Measurements from ENCODE around the gene ZNF740. TPM values are rescaled to one million over a fixed set of nuclear protein-coding genes. Genes with fewer than 3 reads are reported as not detected.

ZNF740 gene
- total RNA-seq, 2 experiments from 2014 or later = 31.3 to 35.9 TPM

DNA sequence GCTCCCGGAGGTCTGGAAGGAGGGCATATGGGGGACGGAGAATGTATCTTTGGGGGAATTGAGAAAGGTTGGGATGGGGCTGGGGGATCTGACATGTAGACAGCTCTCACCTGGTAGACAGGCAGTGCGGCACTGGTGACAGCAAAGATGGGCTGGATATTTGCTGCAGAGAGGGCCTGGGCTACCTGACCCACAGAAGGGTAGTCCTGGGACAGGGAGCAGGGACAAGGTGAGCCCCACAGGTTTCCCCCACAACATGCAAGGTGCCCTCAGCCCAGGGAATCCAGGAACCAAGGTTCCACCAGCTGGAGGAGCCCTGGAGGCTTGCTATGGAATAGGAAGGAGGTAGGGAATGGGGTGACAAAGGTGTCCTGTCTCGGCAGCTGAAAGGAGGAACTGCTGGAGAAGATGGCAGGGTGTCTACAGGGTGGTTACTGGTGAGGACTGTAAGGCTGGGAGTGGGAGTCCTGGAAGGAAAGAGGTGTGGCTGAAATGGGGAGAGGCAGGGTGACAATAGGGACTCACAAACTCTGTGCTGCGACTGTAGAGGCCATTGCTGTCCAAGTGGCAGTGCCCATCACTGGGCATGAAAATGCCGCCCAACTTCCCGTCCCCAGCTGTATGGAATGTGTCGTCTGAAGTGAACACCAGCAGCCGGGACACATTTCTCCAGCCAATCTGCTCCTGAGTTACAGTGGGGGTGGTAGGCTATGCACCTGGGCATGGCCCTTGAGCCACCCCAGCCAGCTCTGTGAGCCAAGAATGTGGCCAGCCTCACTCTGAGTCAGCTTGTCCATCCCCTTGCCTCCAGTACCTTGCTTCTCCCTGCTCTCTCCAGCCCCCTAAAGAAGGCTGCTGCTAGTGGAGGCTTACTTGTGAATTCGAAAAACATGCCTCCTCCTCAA is 15.2 kb downstream of the ZNF740 start:
- ATAC-seq (no peak), DNase-seq (no peak)
- H3K4me1 Mint-ChIP-seq (ENCODE audit: low read depth) = peaks cover 41% of the 10 kb centered on the region
- no peaks in the 10 kb centered on the region for H3K27me3 Mint-ChIP-seq
- intact Hi-C loops (cut with micrococcal nuclease) = no loop called here
- H3K36me3 Mint-ChIP-seq (ENCODE audit: low read depth) = peaks cover 57% of the 10 kb centered on the region
- no peaks in the 10 kb centered on the region for H3K9me3 Mint-ChIP-seq
- TF ChIP-seq, protein P1, sequence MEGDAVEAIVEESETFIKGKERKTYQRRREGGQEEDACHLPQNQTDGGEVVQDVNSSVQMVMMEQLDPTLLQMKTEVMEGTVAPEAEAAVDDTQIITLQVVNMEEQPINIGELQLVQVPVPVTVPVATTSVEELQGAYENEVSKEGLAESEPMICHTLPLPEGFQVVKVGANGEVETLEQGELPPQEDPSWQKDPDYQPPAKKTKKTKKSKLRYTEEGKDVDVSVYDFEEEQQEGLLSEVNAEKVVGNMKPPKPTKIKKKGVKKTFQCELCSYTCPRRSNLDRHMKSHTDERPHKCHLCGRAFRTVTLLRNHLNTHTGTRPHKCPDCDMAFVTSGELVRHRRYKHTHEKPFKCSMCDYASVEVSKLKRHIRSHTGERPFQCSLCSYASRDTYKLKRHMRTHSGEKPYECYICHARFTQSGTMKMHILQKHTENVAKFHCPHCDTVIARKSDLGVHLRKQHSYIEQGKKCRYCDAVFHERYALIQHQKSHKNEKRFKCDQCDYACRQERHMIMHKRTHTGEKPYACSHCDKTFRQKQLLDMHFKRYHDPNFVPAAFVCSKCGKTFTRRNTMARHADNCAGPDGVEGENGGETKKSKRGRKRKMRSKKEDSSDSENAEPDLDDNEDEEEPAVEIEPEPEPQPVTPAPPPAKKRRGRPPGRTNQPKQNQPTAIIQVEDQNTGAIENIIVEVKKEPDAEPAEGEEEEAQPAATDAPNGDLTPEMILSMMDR (IDR thresholded peaks at IDR 0.05) = no peak
- H3K27ac Mint-ChIP-seq = peak overlapping the region; percentile 47
- ChIA-PET CTCF (interaction anchor here (0.8 to 1.5 kb wide), 7 partner anchors 8 to 130 kb away, joined by 3 to 9 read pairs (median 4); partner anchors contain the start of gene AAAS), POLR2A (interaction anchor here (0.7 to 9.4 kb wide), 8 partner anchors 9 to 176 kb away, joined by 3 to 91 read pairs (median 4); partner anchors contain the start of genes CSAD, MYG1 and ZNF740)
- H3K4me3 Mint-ChIP-seq = no peak overlapping the region

DNA sequence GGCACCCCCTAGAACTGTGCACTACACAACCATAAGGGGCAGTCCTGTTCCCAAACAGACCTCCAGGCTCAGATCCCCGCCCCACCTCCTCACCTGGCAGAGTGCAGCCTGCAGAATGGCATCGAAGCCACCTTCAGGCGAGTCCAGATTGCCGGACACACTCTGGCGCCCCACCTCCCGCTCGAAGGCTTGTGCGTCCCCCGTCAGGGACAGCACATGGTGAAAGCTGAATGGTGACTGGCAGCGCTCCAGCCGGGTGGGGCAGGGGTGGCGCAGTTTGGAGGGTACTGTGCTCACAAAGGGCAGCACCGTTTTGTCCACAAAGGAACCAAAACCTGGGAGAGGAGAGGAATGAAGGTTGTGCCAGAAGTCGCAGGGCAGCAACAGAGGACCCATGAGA is 16.0 kb downstream of the ZNF740 start:
- H3K27ac Mint-ChIP-seq = peak overlapping the region; percentile 18
- no peaks in the 10 kb centered on the region for H3K9me3 Mint-ChIP-seq
- no peak for DNase-seq
- no peak overlapping the region for H3K4me3 Mint-ChIP-seq
- peaks cover 45% of the 10 kb centered on the region for H3K4me1 Mint-ChIP-seq (ENCODE audit: low read depth)
- POLR2A ChIA-PET = interaction anchor here (0.6 to 9.4 kb wide), 4 partner anchors 14 to 176 kb away, joined by 3 to 91 read pairs (median 4); partner anchors contain the start of genes CSAD and ZNF740
- TF ChIP-seq, protein P1 (IDR thresholded peaks at IDR 0.05) = no peak
- no peaks in the 10 kb centered on the region for H3K27me3 Mint-ChIP-seq
- peaks cover 56% of the 10 kb centered on the region for H3K36me3 Mint-ChIP-seq (ENCODE audit: low read depth)
- CTCF ChIA-PET = interaction anchor here (1.0 to 4.6 kb wide), 8 partner anchors 9 to 130 kb away, joined by 3 to 60 read pairs (median 20); partner anchors contain the start of genes CSAD, ESPL1, IGFBP6 and ZNF740
- intact Hi-C loops (cut with micrococcal nuclease) = no loop called here
- ATAC-seq = no peak

GRCh38 chr12:53197011-53197640 is 16.6 kb downstream of the ZNF740 start:
- POLR2A ChIA-PET = interaction anchor here (0.6 to 9.4 kb wide), 6 partner anchors 10 to 1147 kb away, joined by 3 to 91 read pairs (median 5); partner anchors contain the start of genes CSAD and ZNF740
- DNase-seq (no peak), ATAC-seq (no peak)
- Mint-ChIP-seq H3K36me3 (ENCODE audit: low read depth) (peaks cover 51% of the 10 kb centered on the region), H3K27me3 (no peaks in the 10 kb centered on the region), H3K4me1 (ENCODE audit: low read depth) (peaks cover 49% of the 10 kb centered on the region), H3K4me3 (no peak overlapping the region), H3K9me3 (no peaks in the 10 kb centered on the region), H3K27ac (no peak overlapping the region)
- TF ChIP-seq, protein P1 (IDR thresholded peaks at IDR 0.05) = no peak
- CTCF ChIA-PET = interaction anchor here (0.7 to 4.6 kb wide), 15 partner anchors 8 to 133 kb away, joined by 3 to 60 read pairs (median 4); partner anchors contain the start of genes AAAS, CSAD, ESPL1 and IGFBP6
- intact Hi-C loops (cut with micrococcal nuclease) = no loop called here

DNA sequence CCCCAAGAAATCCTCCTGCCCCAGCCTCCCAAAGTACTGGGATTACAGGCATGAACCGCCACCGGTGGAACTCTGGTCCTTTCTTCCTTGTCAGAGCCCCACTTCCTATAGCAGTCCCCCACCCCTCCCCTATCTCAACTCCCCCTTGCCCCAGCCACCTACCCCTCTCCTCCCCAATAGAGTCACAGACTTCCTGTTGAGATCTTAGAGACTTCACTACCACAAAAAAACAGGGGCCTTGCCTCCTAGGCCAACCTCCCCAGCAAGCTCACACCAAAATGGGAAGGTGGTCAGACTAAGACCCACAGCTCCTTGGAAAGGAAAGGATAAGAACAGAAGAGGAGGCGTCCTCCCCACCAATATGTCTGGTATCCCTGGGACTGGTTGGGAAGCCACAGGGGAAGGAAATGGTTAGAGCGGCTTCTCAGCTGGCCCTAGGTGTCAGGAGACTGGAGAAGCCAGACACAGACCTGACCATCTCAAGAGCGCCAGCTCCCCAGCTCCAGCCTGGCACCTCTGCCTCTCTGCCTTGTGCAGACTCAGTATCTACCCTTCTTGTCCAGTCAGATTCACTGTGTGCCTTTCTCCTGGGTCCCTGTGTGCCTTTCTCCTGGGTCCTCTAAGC is 18.1 kb downstream of the ZNF740 start:
- DNase-seq (no peak), ATAC-seq (peak; percentile 35)
- Mint-ChIP-seq H3K27me3 (no peaks in the 10 kb centered on the region), H3K4me1 (ENCODE audit: low read depth) (peaks cover 53% of the 10 kb centered on the region), H3K9me3 (no peaks in the 10 kb centered on the region), H3K36me3 (ENCODE audit: low read depth) (peaks cover 51% of the 10 kb centered on the region), H3K27ac (peak overlapping the region; percentile 81), H3K4me3 (peak overlapping the region; percentile 37)
- intact Hi-C loops (cut with micrococcal nuclease) = no loop called here
- TF ChIP-seq, protein P1 (IDR thresholded peaks at IDR 0.05) = no peak
- POLR2A ChIA-PET = interaction anchor here (0.7 to 9.4 kb wide), 10 partner anchors 8 to 122 kb away, joined by 3 to 91 read pairs (median 5); partner anchors contain the start of genes CSAD, ITGB7 and ZNF740
- CTCF ChIA-PET = interaction anchor here (0.9 to 4.6 kb wide), 11 partner anchors 8 to 132 kb away, joined by 3 to 60 read pairs (median 18); partner anchors contain the start of genes AAAS, CSAD, ESPL1 and ITGB7

Measured in activated CD8-positive, alpha-beta T cell treated with anti-CD3 and anti-CD28 coated beads for 36 hours (primary cell).